Parathyroid adenoma (tissue), 2 donors: ENCODE data around the gene RBMS3.

ENCODE experiments used
- H2AFZ ChIP-seq: fragments of 300-600 bp; sonication (generic); one replicate; pipeline ENCODE4 v1.7.0; 2017; ENCODE audit warnings: antibody characterized with exemption, mild to moderate bottlenecking
- H3K27ac ChIP-seq: fragments of 300-600 bp; sonication (generic); one replicate; pipeline ENCODE4 v1.7.0; 2017
- H3K27me3 ChIP-seq: fragments of 300-600 bp; sonication (generic); one replicate; pipeline ENCODE4 v1.7.0; 2017; ENCODE audit warnings: low read length; ENCODE audit not compliant: control insufficient read depth, insufficient read depth
- H3K36me3 ChIP-seq: fragments of 300-600 bp; sonication (generic); one replicate; pipeline ENCODE4 v1.7.0; 2017; ENCODE audit warnings: low read length; ENCODE audit not compliant: control insufficient read depth, insufficient read depth
- H3K4me1 ChIP-seq: fragments of 300-600 bp; sonication (generic); one replicate; pipeline ENCODE4 v1.7.0; 2017; ENCODE audit warnings: control low read depth
- H3K4me2 ChIP-seq: fragments of 300-600 bp; sonication (generic); one replicate; pipeline ENCODE4 v1.7.0; 2017; ENCODE audit warnings: low read length
- H3K4me3 ChIP-seq: fragments of 300-600 bp; sonication (generic); one replicate; pipeline ENCODE4 v1.7.0; 2017; ENCODE audit warnings: low read depth, low read length
- H3K79me2 ChIP-seq: fragments of 300-600 bp; sonication (generic); one replicate; pipeline ENCODE4 v1.7.0; 2017; ENCODE audit warnings: control low read depth
- H3K9ac ChIP-seq: fragments of 300-600 bp; sonication (generic); one replicate; pipeline ENCODE4 v1.7.0; 2017; ENCODE audit warnings: mild to moderate bottlenecking
- H3K9me3 ChIP-seq: fragments of 300-600 bp; sonication (generic); one replicate; pipeline ENCODE4 v1.7.0; 2017; ENCODE audit warnings: low read length; ENCODE audit not compliant: control insufficient read depth
- CTCF ChIP-seq: fragments of 300-600 bp; sonication (generic); IDR thresholded peaks from one replicate; pipeline ENCODE4 v1.7.0; 2017; ENCODE audit warnings: antibody characterized with exemption, mild to moderate bottlenecking
- donor health status: primary hyperparathyroidism.

Gene RBMS3

GRCh38 chr3:29555590-29555989 lies 274.7 kb downstream of the RBMS3 start:
- Histone ChIP-seq H3K79me2 (no peaks in the 10 kb centered on the region), H3K4me2 (no peak overlapping the region), H3K9ac (no peak overlapping the region), H3K27ac (no peak overlapping the region), H3K27me3 (no peaks in the 10 kb centered on the region), H3K4me1 (no peaks in the 10 kb centered on the region), H2AFZ (no peak overlapping the region), H3K36me3 (no peaks in the 10 kb centered on the region), H3K9me3 (no peaks in the 10 kb centered on the region), H3K4me3 (no peak overlapping the region)
- no peak for TF ChIP-seq CTCF

GRCh38 chr3:29557186-29557585 lies 276.3 kb downstream of the RBMS3 start:
- Histone ChIP-seq H3K36me3 (no peaks in the 10 kb centered on the region), H3K9ac (no peak overlapping the region), H3K4me1 (no peaks in the 10 kb centered on the region), H3K27ac (no peak overlapping the region), H3K79me2 (no peaks in the 10 kb centered on the region), H3K4me2 (no peak overlapping the region), H3K27me3 (no peaks in the 10 kb centered on the region), H3K9me3 (no peaks in the 10 kb centered on the region), H2AFZ (no peak overlapping the region), H3K4me3 (no peak overlapping the region)
- TF ChIP-seq CTCF: no peak

- Histone ChIP-seq H3K27ac (no peak overlapping the region), H3K4me2 (no peak overlapping the region), H3K4me1 (no peaks in the 10 kb centered on the region), H3K9me3 (no peaks in the 10 kb centered on the region), H3K27me3 (no peaks in the 10 kb centered on the region), H3K36me3 (no peaks in the 10 kb centered on the region), H2AFZ (no peak overlapping the region), H3K4me3 (no peak overlapping the region), H3K79me2 (no peaks in the 10 kb centered on the region), H3K9ac (no peak overlapping the region)
- no peak for TF ChIP-seq CTCF
Observed at GRCh38 chr3:29557825-29558224, 277.0 kb downstream of the RBMS3 start.

GRCh38 chr3:29559741-29560465 lies 279.0 kb downstream of the RBMS3 start:
- TF ChIP-seq CTCF: no peak

GRCh38 chr3:29561651-29562149 lies 280.8 kb downstream of the RBMS3 start:
- Histone ChIP-seq H2AFZ (no peak overlapping the region), H3K4me2 (no peak overlapping the region), H3K27ac (no peak overlapping the region), H3K4me3 (no peak overlapping the region), H3K27me3 (no peaks in the 10 kb centered on the region), H3K9me3 (no peaks in the 10 kb centered on the region), H3K4me1 (no peaks in the 10 kb centered on the region), H3K9ac (no peak overlapping the region), H3K79me2 (no peaks in the 10 kb centered on the region), H3K36me3 (no peaks in the 10 kb centered on the region)
- no peak for TF ChIP-seq CTCF

More at GRCh38 chr3:29559741-29560465, 279.0 kb downstream of the RBMS3 start:
- Histone ChIP-seq H3K27me3 (no peaks in the 10 kb centered on the region), H3K4me2 (no peak overlapping the region), H3K4me1 (no peaks in the 10 kb centered on the region), H3K27ac (no peak overlapping the region), H3K79me2 (no peaks in the 10 kb centered on the region), H3K36me3 (no peaks in the 10 kb centered on the region), H3K9me3 (no peaks in the 10 kb centered on the region), H2AFZ (no peak overlapping the region), H3K9ac (no peak overlapping the region), H3K4me3 (no peak overlapping the region)
